Upper lobe of left lung (tissue), 6 donors: ENCODE data around the gene EMC6. TPM values are rescaled to one million over a fixed set of nuclear protein-coding genes. Genes with fewer than 3 reads are reported as not detected.

Experiments used
- ATAC-seq, 2 donors: fragments of 200-7000 bp; cut with Tn5 transposase; one replicate each; pipeline ENCODE4 v1.9.1; 2022; ENCODE audit warnings: mild to moderate bottlenecking in 2 of 2, moderate library complexity in 2 of 2; ENCODE audit not compliant: low FRiP score in 2 of 2
- DNase-seq, 2 donors: peaks; one replicate each; pipeline ENCODE4 v3.0.0-alpha.2; 2019 to 2020
- H3K27ac ChIP-seq, 4 donors: fragments of 200-600 bp; sonication (generic); one replicate each; pipeline ENCODE4 v1.5.1; 2016 to 2019
- H3K27me3 ChIP-seq, 4 donors: fragments of 200-600 bp; sonication (generic); one replicate each; pipeline ENCODE4 v1.5.1; 2017 to 2019
- H3K36me3 ChIP-seq, 4 donors: fragments of 200-600 bp; sonication (generic); one replicate each; pipeline ENCODE4 v1.5.1; 2016 to 2019
- H3K4me1 ChIP-seq, 4 donors: fragments of 200-600 bp; sonication (generic); one replicate each; pipeline ENCODE4 v1.5.1; 2018 to 2019
- H3K4me3 ChIP-seq, 4 donors: fragments of 200-600 bp; sonication (generic); one replicate each; pipeline ENCODE4 v1.5.1; 2017 to 2019; ENCODE audit warnings: mild to moderate bottlenecking in 2 of 4, moderate library complexity in 1 of 4
- H3K9me3 ChIP-seq, 4 donors: fragments of 200-600 bp; sonication (generic); one replicate each; pipeline ENCODE4 v1.5.1; 2018 to 2019
- EP300 ChIP-seq, 4 donors: sonication (generic); formaldehyde crosslinking; IDR thresholded peaks; one replicate each; pipeline ENCODE4 v1.5.1; 2017; ENCODE audit warnings: antibody characterized with exemption in 4 of 4, control low read depth in 2 of 4
- POLR2A ChIP-seq, 4 donors: fragments of 450-650 bp; IDR thresholded peaks; one replicate each; pipeline ENCODE4 v1.5.1; 2016 to 2017; ENCODE audit warnings: antibody characterized with exemption in 4 of 4, mild to moderate bottlenecking in 2 of 4
- POLR2AphosphoS5 ChIP-seq, 2 donors: sonication (generic); formaldehyde crosslinking; IDR thresholded peaks; one replicate each; pipeline ENCODE4 v1.5.1; 2017; ENCODE audit warnings: antibody characterized with exemption in 2 of 2
- WGBS, 2 donors: methylation state at CpG; one replicate each; pipeline ENCODE4 v1.1.5; 2017 to 2018; 5-methylcytosine and 5-hydroxymethylcytosine counted together
- total RNA-seq, 6 donors: library from RNA; depleted of rRNA in 4 of 6; stranded (reverse); fragments of >200 nt in 4 of 6; gene quantifications; one replicate each; pipeline versions ENCODE4 v1.1.0 to v1.2.1, GENCODE V29; 2016 to 2021
- TF ChIP-seq, protein P1 (sequence below), 6 experiments: fragments of 450-650 bp in 4 of 6; fragments of 200-600 bp in 2 of 6; sonication (generic) in 2 of 6; IDR thresholded peaks; one replicate each; pipeline ENCODE4 v1.5.1; 2016 to 2019; ENCODE audit warnings: antibody characterized with exemption in 6 of 6
- donor health status: DM: no; HTN: no; CAD: no; lungs with moderate emphysema.
- donor health status: DM: no; HTN: yes; CAD: no; lungs with severe emphysema.

EMC6 gene
- total RNA-seq, 6 donors from 2014 or later, result 9.8 to 38.7 (median 36.5) TPM; not detected in 1

DNA sequence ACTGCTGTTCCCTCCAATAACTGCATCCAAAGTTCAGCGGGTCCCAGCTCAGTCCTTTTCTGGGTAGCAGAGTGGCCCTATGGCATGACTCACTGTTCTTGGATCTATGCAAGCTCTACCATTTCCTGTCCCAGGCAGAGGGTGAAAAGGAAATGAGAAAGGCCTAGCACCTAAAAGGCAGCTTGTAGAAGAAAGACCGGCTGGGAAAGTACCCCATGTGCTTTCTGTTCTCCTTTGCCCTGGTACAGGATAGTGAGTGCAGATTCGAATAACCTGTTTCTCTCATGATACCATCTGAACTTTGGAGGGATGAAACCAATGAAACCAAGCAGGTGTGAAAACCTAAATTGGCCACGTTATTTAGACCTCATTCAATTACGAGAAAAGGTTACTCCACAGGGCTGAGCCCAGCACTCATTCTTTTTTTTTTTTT lies 42.4 kb downstream of the EMC6 start:
- DNase-seq (peak in 1 of 2 donors; percentile 52), ATAC-seq (peak; percentile 43 to 66)
- Histone ChIP-seq H3K4me3 (no peak overlapping the region), H3K9me3 (no peaks in the 10 kb centered on the region), H3K27ac (peak overlapping the region in 1 of 4 donors; percentile 7), H3K36me3 (peaks cover 13 to 40% (median 29%) of the 10 kb centered on the region in 4 donors), H3K27me3 (no peaks in the 10 kb centered on the region), H3K4me1 (peaks cover 0 to 10% (median 2%) of the 10 kb centered on the region in 4 donors)
- TF ChIP-seq, protein P1, sequence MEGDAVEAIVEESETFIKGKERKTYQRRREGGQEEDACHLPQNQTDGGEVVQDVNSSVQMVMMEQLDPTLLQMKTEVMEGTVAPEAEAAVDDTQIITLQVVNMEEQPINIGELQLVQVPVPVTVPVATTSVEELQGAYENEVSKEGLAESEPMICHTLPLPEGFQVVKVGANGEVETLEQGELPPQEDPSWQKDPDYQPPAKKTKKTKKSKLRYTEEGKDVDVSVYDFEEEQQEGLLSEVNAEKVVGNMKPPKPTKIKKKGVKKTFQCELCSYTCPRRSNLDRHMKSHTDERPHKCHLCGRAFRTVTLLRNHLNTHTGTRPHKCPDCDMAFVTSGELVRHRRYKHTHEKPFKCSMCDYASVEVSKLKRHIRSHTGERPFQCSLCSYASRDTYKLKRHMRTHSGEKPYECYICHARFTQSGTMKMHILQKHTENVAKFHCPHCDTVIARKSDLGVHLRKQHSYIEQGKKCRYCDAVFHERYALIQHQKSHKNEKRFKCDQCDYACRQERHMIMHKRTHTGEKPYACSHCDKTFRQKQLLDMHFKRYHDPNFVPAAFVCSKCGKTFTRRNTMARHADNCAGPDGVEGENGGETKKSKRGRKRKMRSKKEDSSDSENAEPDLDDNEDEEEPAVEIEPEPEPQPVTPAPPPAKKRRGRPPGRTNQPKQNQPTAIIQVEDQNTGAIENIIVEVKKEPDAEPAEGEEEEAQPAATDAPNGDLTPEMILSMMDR (IDR thresholded peaks at IDR 0.05), result no peak
- TF ChIP-seq POLR2AphosphoS5 (IDR thresholded peaks at IDR 0.05), result peak in 1 of 2 donors; percentile 24
- peak in 1 of 4 donors; percentile 10 for TF ChIP-seq POLR2A (IDR thresholded peaks at IDR 0.05)
- 45 to 66% methylated on average over 5 of the region's 5 CpGs for WGBS, 2 donors

DNA sequence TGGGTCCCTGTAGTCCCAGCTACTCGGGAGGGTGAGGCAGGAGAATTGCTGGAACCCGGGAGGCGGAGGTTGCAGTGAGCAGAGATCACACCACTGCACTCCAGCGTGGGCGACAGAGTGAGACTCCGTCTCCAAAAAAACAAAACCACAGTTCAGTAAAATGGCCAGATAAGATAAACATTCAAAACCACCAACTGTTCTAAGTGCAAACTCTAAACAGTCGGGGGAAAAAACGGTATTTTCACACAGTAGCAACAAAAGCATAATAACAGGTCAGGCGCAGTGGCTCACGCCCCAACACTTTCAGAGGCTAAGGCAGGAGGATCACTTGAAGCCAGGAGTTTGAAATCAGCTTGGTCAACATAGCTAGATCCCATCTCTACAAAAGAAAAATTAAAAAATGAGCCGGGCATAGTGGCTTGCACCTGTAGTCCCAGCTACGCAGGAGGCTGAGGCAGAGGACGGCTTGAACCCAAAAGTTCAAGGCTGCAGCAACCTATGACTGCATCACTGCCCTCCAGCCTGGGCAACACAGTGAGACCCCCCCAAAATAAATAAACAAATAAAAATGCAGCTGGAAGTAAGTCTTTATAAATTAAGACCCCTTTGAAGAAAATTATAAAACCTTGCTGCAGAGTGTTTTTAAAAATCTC lies 44.3 kb downstream of the EMC6 start:
- no peak overlapping the region for H3K4me3 ChIP-seq
- TF ChIP-seq, protein P1 (IDR thresholded peaks at IDR 0.05), result no peak
- no peak for TF ChIP-seq POLR2AphosphoS5 (IDR thresholded peaks at IDR 0.05)
- no peak for TF ChIP-seq POLR2A (IDR thresholded peaks at IDR 0.05)
- TF ChIP-seq EP300 (IDR thresholded peaks at IDR 0.05), result no peak
- no peaks in the 10 kb centered on the region for H3K9me3 ChIP-seq
- peaks cover 26 to 55% (median 48%) of the 10 kb centered on the region in 4 donors for H3K36me3 ChIP-seq
- ATAC-seq (no peak), DNase-seq (no peak)
- no peaks in the 10 kb centered on the region for H3K27me3 ChIP-seq
- H3K27ac ChIP-seq, result no peak overlapping the region
- 72 to 76% methylated on average over 13 of the region's 13 CpGs for WGBS, 2 donors
- peaks cover 0 to 10% (median 2%) of the 10 kb centered on the region in 4 donors for H3K4me1 ChIP-seq

DNA sequence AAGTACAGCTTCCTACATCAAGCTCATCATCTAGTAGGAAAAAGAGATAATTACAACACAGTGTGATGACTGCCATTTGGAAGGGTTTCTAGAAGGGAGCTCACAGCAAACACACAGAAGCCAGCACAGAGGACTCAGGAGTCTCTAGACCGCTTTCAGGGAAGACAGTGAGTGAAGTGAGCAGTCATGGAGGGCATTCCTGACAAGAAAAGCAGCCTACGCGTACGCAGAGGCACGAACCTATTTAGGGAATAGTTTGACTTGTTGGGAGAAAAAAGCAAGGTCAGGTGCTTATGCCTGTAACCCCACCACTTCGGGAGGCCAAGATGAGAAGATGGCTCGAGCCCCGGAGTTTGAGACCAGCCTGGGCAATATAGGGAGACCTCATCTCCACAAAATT lies 46.7 kb downstream of the EMC6 start:
- WGBS, 2 donors, result 81 to 97% methylated on average over 8 of the region's 8 CpGs
- H3K9me3 ChIP-seq, result no peaks in the 10 kb centered on the region
- H3K27me3 ChIP-seq, result no peaks in the 10 kb centered on the region
- no peak overlapping the region for H3K4me3 ChIP-seq
- H3K27ac ChIP-seq, result no peak overlapping the region
- peaks cover 28 to 61% (median 56%) of the 10 kb centered on the region in 4 donors for H3K36me3 ChIP-seq
- ATAC-seq (no peak), DNase-seq (no peak)
- TF ChIP-seq EP300 (IDR thresholded peaks at IDR 0.05), result no peak
- no peak for TF ChIP-seq POLR2AphosphoS5 (IDR thresholded peaks at IDR 0.05)
- no peak for TF ChIP-seq POLR2A (IDR thresholded peaks at IDR 0.05)
- TF ChIP-seq, protein P1 (IDR thresholded peaks at IDR 0.05), result no peak
- peaks cover 5 to 23% (median 16%) of the 10 kb centered on the region in 4 donors for H3K4me1 ChIP-seq

DNA sequence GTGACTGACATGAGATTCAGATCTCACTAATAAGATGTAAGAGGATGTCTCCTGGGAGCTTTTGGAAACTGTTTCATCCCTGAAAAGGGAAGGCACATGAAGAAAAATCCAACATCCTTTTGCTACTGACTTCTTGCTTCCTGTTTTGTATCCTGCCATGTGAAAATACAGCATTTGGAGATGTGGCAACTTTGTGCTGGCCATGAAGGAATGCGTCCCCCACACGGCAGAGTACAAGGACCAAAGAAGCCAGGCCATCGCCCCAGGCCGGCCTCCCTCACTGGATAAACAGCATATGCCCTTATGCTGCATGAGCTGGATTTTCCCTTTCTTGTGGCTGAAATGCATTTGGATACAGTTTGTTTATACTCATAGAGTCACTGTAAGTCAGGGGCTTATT lies 49.6 kb downstream of the EMC6 start:
- Histone ChIP-seq H3K27ac (no peak overlapping the region), H3K27me3 (no peaks in the 10 kb centered on the region), H3K4me3 (no peak overlapping the region), H3K36me3 (peaks cover 28 to 55% (median 46%) of the 10 kb centered on the region in 4 donors), H3K9me3 (no peaks in the 10 kb centered on the region), H3K4me1 (peaks cover 26 to 46% (median 34%) of the 10 kb centered on the region in 4 donors)
- ATAC-seq, result no peak
- no peak for DNase-seq
- 83 to 93% methylated on average over 4 of the region's 4 CpGs for WGBS, 2 donors
- no peak for TF ChIP-seq POLR2AphosphoS5 (IDR thresholded peaks at IDR 0.05)
- TF ChIP-seq EP300 (IDR thresholded peaks at IDR 0.05), result no peak
- no peak for TF ChIP-seq POLR2A (IDR thresholded peaks at IDR 0.05)
- TF ChIP-seq, protein P1 (IDR thresholded peaks at IDR 0.05), result no peak

DNA sequence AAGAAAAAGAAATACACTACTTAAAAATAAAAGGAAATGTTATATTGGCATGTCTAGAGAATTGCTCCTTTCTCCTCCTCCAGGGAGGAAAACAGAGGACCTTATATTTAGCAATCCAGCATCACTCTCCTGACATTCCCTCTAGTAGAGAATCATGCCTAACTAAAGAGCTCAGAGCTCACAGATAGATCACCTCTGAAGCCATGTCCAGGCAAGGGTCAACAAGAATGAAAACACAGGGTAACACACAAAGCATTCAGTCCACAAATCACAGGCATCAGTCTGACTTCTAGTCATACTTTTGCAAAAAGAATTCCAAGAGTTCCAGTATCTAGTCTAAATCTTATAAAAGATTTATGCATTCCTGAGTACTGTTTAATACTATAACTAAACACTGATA lies 50.7 kb downstream of the EMC6 start:
- Histone ChIP-seq H3K36me3 (peaks cover 28 to 48% (median 39%) of the 10 kb centered on the region in 4 donors), H3K27ac (peak overlapping the region in 2 of 4 donors; percentile 47 to 60), H3K27me3 (no peaks in the 10 kb centered on the region), H3K4me1 (peaks cover 29 to 53% (median 37%) of the 10 kb centered on the region in 4 donors), H3K4me3 (no peak overlapping the region), H3K9me3 (no peaks in the 10 kb centered on the region)
- no peak for DNase-seq
- ATAC-seq, result no peak
- TF ChIP-seq EP300 (IDR thresholded peaks at IDR 0.05), result no peak
- no peak for TF ChIP-seq POLR2AphosphoS5 (IDR thresholded peaks at IDR 0.05)
- no peak for TF ChIP-seq POLR2A (IDR thresholded peaks at IDR 0.05)
- TF ChIP-seq, protein P1 (IDR thresholded peaks at IDR 0.05), result no peak
